ENCODE results near the gene AQP9. TPM values are rescaled to one million over a fixed set of nuclear protein-coding genes. Genes with fewer than 3 reads are reported as not detected.

Gene AQP9, protein sequence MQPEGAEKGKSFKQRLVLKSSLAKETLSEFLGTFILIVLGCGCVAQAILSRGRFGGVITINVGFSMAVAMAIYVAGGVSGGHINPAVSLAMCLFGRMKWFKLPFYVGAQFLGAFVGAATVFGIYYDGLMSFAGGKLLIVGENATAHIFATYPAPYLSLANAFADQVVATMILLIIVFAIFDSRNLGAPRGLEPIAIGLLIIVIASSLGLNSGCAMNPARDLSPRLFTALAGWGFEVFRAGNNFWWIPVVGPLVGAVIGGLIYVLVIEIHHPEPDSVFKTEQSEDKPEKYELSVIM
- polyA plus RNA-seq (2011; rRNA removed) (0.08 TPM in 1 of 2 replicates, not detected in the other), polyA plus RNA-seq (2017; fragmentation: RNase III; extraction: RNeasy Plus Mini Kit Qiagen cat#74134 plus additional on column Dnase treatment) (not detected in 3 replicates), polyA minus RNA-seq (2011; rRNA and poly(A)+ RNA removed) (not detected in 2 replicates)
- polyA plus RNA-seq (2012; cell fraction: cytosol; rRNA removed), result not detected in 2 replicates
- not detected in 2 replicates for polyA plus RNA-seq (2012; cell fraction: nucleus; rRNA removed)

DNA sequence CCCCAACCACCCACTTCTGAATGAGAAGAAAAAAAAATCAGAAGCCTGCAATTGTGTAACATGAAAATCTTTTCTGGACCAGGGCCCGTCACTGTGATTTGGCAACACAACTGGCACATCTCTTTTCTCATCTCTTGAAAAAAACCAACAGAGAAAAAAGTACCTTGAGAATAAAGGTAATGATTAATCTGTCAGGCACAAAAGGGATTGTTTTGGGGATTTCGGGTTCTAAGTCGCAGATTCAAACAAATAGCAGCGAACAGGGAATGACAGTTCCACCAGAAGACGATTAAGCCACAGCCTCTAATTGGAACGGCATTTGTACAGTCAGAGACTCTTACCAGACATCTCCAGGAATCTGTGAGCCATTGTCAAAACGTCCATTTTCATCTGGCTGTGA is at the start of gene AQP9:
Gene AQP9, plus strand, starts transcription at position 276 of the 400 bp plus-strand sequence. CDS start 185 bp downstream, outside the sequence.
- POLR2A ChIA-PET, result no interaction called here
- FAIRE-seq (peak; percentile 18), DNase-seq (ENCODE audit: low read depth in 1 of 2, low spot score in 1 of 2) (no peak), ATAC-seq (no peak)
- H3K9me3 ChIP-seq, result no peaks in the 10 kb centered on the region
- TF ChIP-seq RARB (CRISPR knock-in tag; IDR thresholded peaks at IDR 0.05) (no peak), CHD2 (IDR thresholded peaks at IDR 0.05; ENCODE audit: low read length, partially characterized antibody) (no peak), FOSB (CRISPR knock-in tag; IDR thresholded peaks at IDR 0.05) (no peak)
- H3K27ac ChIP-seq, result no peak within 1 kb of the TSS
- 27% methylated on average over 7 of the region's 7 CpGs for WGBS (ENCODE audit: missing lambda C conversion rate)
- no peak within 1 kb of the TSS for H3K4me3 ChIP-seq
- H3K4me1 ChIP-seq, result no peaks in the 10 kb centered on the region
- no peak within 1 kb of the TSS for H3K4me2 ChIP-seq
- CTCF ChIA-PET, result interaction anchor here (2.1 kb wide), 1 partner anchor 45 kb away, joined by 6 read pairs; no protein-coding TSS in a partner anchor

DNA sequence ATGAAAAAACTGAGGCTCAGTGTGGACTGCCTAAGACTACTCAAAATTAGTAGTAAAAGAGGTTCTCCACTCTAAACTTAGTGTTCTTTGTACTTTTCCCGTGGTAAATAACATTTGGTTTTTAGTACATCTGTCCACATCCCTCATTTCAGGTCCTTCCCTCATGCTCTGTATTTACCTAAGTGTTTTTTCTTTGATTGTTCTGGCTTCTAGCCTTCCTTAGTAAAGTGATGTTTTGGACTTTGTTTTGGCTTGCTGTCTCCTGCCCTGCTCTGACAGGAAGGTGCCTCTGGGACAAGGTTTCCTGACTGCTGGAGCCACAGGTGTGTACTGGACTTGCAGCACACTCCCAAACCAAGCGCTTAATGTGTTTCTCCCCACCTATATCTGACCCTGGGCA is 42.8 kb upstream of the AQP9 start:
- FAIRE-seq, result no peak
- Histone ChIP-seq H3K27ac (no peak overlapping the region), H3K4me1 (no peaks in the 10 kb centered on the region), H3K4me2 (no peak overlapping the region), H3K9me3 (no peaks in the 10 kb centered on the region; the same call in 2 of the 3 replicates), H3K4me3 (no peak overlapping the region)
- ChIA-PET CTCF (no interaction called here), POLR2A (no interaction called here)
- peak in 1 of 2 experiments; percentile 24; a peak in 2 of 6 replicates for ATAC-seq
- WGBS (ENCODE audit: missing lambda C conversion rate), result 48% methylated on average over 2 of the region's 2 CpGs
- TF ChIP-seq NFE2L2 (conservative IDR thresholded peaks at IDR 0.05; ENCODE audit: low read length), result no peak
- TF ChIP-seq MAFK (IDR thresholded peaks at IDR 0.05; ENCODE audit: partially characterized antibody), result no peak
- TF ChIP-seq JUN (IDR thresholded peaks at IDR 0.05), result no peak
- TF ChIP-seq KDM5A (IDR thresholded peaks at IDR 0.05), result no peak
- no peak for TF ChIP-seq NR3C1 (IDR thresholded peaks at IDR 0.05)
- no peak for DNase-seq (ENCODE audit: low read depth in 1 of 2, low spot score in 1 of 2)

DNA sequence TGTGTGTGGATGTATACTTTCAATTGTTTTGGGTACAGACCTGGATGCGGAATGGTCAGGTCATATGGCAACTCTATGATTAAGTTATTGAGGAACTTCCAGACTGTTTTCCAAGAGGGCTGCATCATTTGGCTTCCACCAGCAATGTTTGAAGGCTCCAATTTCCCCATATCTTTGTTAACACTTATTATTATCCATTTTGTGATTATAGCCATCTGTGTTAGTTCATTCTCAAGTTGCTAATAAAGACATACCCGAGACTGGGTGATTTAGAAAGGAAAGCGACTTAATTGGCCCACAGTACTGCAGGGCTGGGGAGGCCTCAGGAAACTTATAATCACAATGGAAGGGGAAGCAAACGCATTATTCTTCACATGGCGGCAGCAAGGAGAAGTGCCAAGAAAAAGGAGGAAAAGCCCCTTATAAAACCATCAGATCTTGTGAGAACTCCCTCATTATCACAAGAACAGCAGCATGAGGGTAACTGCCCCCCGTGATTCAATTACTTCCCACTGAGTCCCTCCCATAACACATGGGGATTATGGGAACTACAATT is 41.6 kb upstream of the AQP9 start:
- H3K4me1 ChIP-seq, result no peaks in the 10 kb centered on the region
- TF ChIP-seq RCOR1 (IDR thresholded peaks at IDR 0.05; ENCODE audit: low read depth, low read length) (no peak), ZFP36 (IDR thresholded peaks at IDR 0.05; ENCODE audit: borderline replicate concordance, partially characterized antibody) (peak; percentile 3)
- H3K27ac ChIP-seq, result no peak overlapping the region
- H3K4me2 ChIP-seq, result no peak overlapping the region
- H3K9me3 ChIP-seq, result no peaks in the 10 kb centered on the region; the same call in 2 of the 3 replicates
- DNase-seq (ENCODE audit: low read depth in 1 of 2, low spot score in 1 of 2) (no peak), ATAC-seq (no peak), FAIRE-seq (no peak)
- 44% methylated on average over 6 of the region's 6 CpGs for WGBS (ENCODE audit: missing lambda C conversion rate)
- CTCF ChIA-PET, result no interaction called here
- POLR2A ChIA-PET, result no interaction called here
- H3K4me3 ChIP-seq, result no peak overlapping the region

DNA sequence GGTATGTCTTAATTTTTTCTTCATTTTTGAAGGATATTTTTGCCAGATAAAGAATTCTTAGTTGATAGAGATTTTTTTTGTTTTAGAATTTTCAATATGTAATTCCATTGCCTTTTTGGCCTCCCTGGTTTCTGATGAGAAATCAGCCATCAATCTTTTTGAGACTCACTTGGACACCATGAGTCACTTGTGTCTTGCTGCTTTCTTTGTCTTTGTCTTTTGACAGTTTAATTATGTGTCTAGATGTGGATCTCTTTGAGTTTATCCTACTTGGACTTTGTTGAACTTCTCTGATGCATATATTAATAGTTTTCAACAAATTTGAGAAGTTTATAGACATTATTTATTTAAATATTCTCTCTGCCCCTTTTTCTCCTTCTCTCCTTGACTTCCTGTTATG is 34.7 kb upstream of the AQP9 start:
- H3K4me2 ChIP-seq, result no peak overlapping the region
- POLR2A ChIA-PET, result no interaction called here
- CTCF ChIA-PET, result no interaction called here
- H3K9me3 ChIP-seq, result no peaks in the 10 kb centered on the region
- TF ChIP-seq PHF8 (IDR thresholded peaks at IDR 0.05; ENCODE audit: borderline replicate concordance, low read depth), result no peak
- no peak for TF ChIP-seq POLR2A (IDR thresholded peaks at IDR 0.05; ENCODE audit: low read length)
- TF ChIP-seq MAFK (IDR thresholded peaks at IDR 0.05; ENCODE audit: partially characterized antibody), result no peak
- no peak for TF ChIP-seq RNF2 (IDR thresholded peaks at IDR 0.05; ENCODE audit: borderline replicate concordance, low read depth)
- TF ChIP-seq SMC3 (IDR thresholded peaks at IDR 0.05), result no peak
- no peak for TF ChIP-seq EHMT2 (IDR thresholded peaks at IDR 0.05; ENCODE audit: low read depth)
- TF ChIP-seq CBX2 (IDR thresholded peaks at IDR 0.05; ENCODE audit: borderline replicate concordance, low read depth), result no peak
- TF ChIP-seq, protein P1, sequence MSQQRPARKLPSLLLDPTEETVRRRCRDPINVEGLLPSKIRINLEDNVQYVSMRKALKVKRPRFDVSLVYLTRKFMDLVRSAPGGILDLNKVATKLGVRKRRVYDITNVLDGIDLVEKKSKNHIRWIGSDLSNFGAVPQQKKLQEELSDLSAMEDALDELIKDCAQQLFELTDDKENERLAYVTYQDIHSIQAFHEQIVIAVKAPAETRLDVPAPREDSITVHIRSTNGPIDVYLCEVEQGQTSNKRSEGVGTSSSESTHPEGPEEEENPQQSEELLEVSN (IDR thresholded peaks at IDR 0.05; ENCODE audit: borderline replicate concordance, low read depth), result no peak
- no peak for DNase-seq (ENCODE audit: low read depth in 1 of 2, low spot score in 1 of 2)
- no peak overlapping the region for H3K27ac ChIP-seq
- H3K4me3 ChIP-seq, result no peak overlapping the region
- no peaks in the 10 kb centered on the region for H3K4me1 ChIP-seq
- peak; percentile 28 for FAIRE-seq
- ATAC-seq, result no peak
